ENCODE measurements around the gene TSPAN10. TPM values are rescaled to one million over a fixed set of nuclear protein-coding genes. Genes with fewer than 3 reads are reported as not detected.
A peak's percentile ranks its signal among the peaks of the same experiment; 100 is the strongest.

Gene TSPAN10
- total RNA-seq, 4 donors from 2014 or later, result 0.99 to 9.2 (median 2.5) TPM

GRCh38 chr17:81646869-81647600 lies 10.0 kb downstream of the TSPAN10 start:
- H3K36me3 ChIP-seq, result no peaks in the 10 kb centered on the region
- peaks cover 6% of the 10 kb centered on the region for H3K4me1 ChIP-seq
- TF ChIP-seq POLR2AphosphoS5 (IDR thresholded peaks at IDR 0.05) (no peak), EP300 (IDR thresholded peaks at IDR 0.05) (no peak), CTCF (IDR thresholded peaks at IDR 0.05) (no peak), POLR2A (IDR thresholded peaks at IDR 0.05) (no peak)
- H3K9me3 ChIP-seq, result no peaks in the 10 kb centered on the region
- no peak for DNase-seq (ENCODE audit: low spot score in 2 of 2)
- 79% methylated on average over 7 of the region's 12 CpGs for WGBS
- no peak overlapping the region for H3K27ac ChIP-seq
- H3K4me3 ChIP-seq, result no peak overlapping the region
- peaks cover 44% of the 10 kb centered on the region for H3K27me3 ChIP-seq

- H3K4me1 ChIP-seq, result peaks cover 6% of the 10 kb centered on the region
- DNase-seq (ENCODE audit: low spot score in 2 of 2), result no peak
- H3K9me3 ChIP-seq, result no peaks in the 10 kb centered on the region
- peaks cover 44% of the 10 kb centered on the region for H3K27me3 ChIP-seq
- H3K4me3 ChIP-seq, result peak overlapping the region; percentile 32
- TF ChIP-seq EP300 (IDR thresholded peaks at IDR 0.05) (no peak), POLR2A (IDR thresholded peaks at IDR 0.05) (no peak), POLR2AphosphoS5 (IDR thresholded peaks at IDR 0.05) (no peak), CTCF (IDR thresholded peaks at IDR 0.05) (no peak)
- H3K27ac ChIP-seq, result no peak overlapping the region
- H3K36me3 ChIP-seq, result no peaks in the 10 kb centered on the region
- 61% methylated on average over 7 of the region's 21 CpGs for WGBS
Measured at GRCh38 chr17:81647640-81648012, 10.6 kb downstream of the TSPAN10 start.

- 9% methylated on average over 4 of the region's 78 CpGs for WGBS
- TF ChIP-seq POLR2AphosphoS5 (IDR thresholded peaks at IDR 0.05) (no peak), POLR2A (IDR thresholded peaks at IDR 0.05) (no peak), EP300 (IDR thresholded peaks at IDR 0.05) (no peak), CTCF (IDR thresholded peaks at IDR 0.05) (no peak)
- DNase-seq (ENCODE audit: low spot score in 2 of 2), result no peak
- Histone ChIP-seq H3K27ac (no peak overlapping the region), H3K36me3 (no peaks in the 10 kb centered on the region), H3K4me1 (peaks cover 6% of the 10 kb centered on the region), H3K9me3 (no peaks in the 10 kb centered on the region), H3K4me3 (peak overlapping the region; percentile 32), H3K27me3 (peaks cover 47% of the 10 kb centered on the region)
Measured at GRCh38 chr17:81648013-81648706, 11.2 kb downstream of the TSPAN10 start.

- Histone ChIP-seq H3K9me3 (no peaks in the 10 kb centered on the region), H3K4me1 (peaks cover 6% of the 10 kb centered on the region), H3K36me3 (no peaks in the 10 kb centered on the region), H3K27ac (no peak overlapping the region), H3K4me3 (no peak overlapping the region), H3K27me3 (peaks cover 52% of the 10 kb centered on the region)
- TF ChIP-seq CTCF (IDR thresholded peaks at IDR 0.05) (no peak), EP300 (IDR thresholded peaks at IDR 0.05) (no peak), POLR2A (IDR thresholded peaks at IDR 0.05) (no peak), POLR2AphosphoS5 (IDR thresholded peaks at IDR 0.05) (no peak)
- DNase-seq (ENCODE audit: low spot score in 2 of 2), result no peak
- WGBS, result 66% methylated on average over 10 of the region's 14 CpGs
Measured at GRCh38 chr17:81648707-81649085, 11.7 kb downstream of the TSPAN10 start.

- peaks cover 6% of the 10 kb centered on the region for H3K4me1 ChIP-seq
- no peaks in the 10 kb centered on the region for H3K36me3 ChIP-seq
- H3K27me3 ChIP-seq, result peaks cover 52% of the 10 kb centered on the region
- DNase-seq (ENCODE audit: low spot score in 2 of 2), result no peak
- WGBS, result 75% methylated on average over 8 of the region's 9 CpGs
- TF ChIP-seq POLR2A (IDR thresholded peaks at IDR 0.05) (no peak), CTCF (IDR thresholded peaks at IDR 0.05) (no peak), POLR2AphosphoS5 (IDR thresholded peaks at IDR 0.05) (no peak), EP300 (IDR thresholded peaks at IDR 0.05) (no peak)
- H3K9me3 ChIP-seq, result no peaks in the 10 kb centered on the region
- H3K27ac ChIP-seq, result no peak overlapping the region
- no peak overlapping the region for H3K4me3 ChIP-seq
Measured at GRCh38 chr17:81650951-81651350, 14.0 kb downstream of the TSPAN10 start.
